T-cell (primary cell): Measurements from ENCODE around the gene TLR3. TPM values are rescaled to one million over a fixed set of nuclear protein-coding genes. Genes with fewer than 3 reads are reported as not detected.

ENCODE experiments used
- ATAC-seq, 4 experiments: fragments of 200-7000 bp in 3 of 4; fragments of 150-1000 bp in 1 of 4; cut with Tn5 transposase; replicated peaks in 1 of 4; 1 replicate in 3 of 4; 2 replicates in 1 of 4; pipeline ENCODE4 v1.10.0; 2021; ENCODE audit warnings: moderate library complexity in 3 of 4, mild to moderate bottlenecking in 2 of 4, moderate number of reproducible peaks in 1 of 4
- CTCF ChIA-PET, 2 donors: fragments of 300-600 bp; sonication (Branson Sonifier 250); formaldehyde crosslinking; loops; one replicate each; lab custom pipeline; 2022; ENCODE audit warnings: antibody characterized with exemption in 2 of 2; lab: Charles Lee
- POLR2A ChIA-PET, 2 donors: fragments of 300-600 bp; sonication (Branson Sonifier 250); formaldehyde crosslinking; loops; one replicate each; lab custom pipeline; 2022; ENCODE audit warnings: antibody characterized with exemption in 2 of 2; lab: Charles Lee
- DNase-seq, 35 experiments: peaks; one replicate each; pipeline versions ENCODE4 v3.0.0 to v3.0.0-alpha.2; 2013 to 2023
- H3K27ac ChIP-seq: one replicate; pipeline ENCODE4 v1.5.1; 2013; ENCODE audit warnings: low read length
- H3K27me3 ChIP-seq, 2 experiments: replicated peaks in 1 of 2; 1 replicate in 1 of 2; 2 replicates in 1 of 2; pipeline versions ENCODE4 v1.6.1 to v1.7.0; 2013; ENCODE audit warnings: low read length in 1 of 2, mixed read lengths in 1 of 2; ENCODE audit not compliant: control insufficient read depth in 2 of 2, insufficient read depth in 2 of 2; ENCODE audit errors: extremely low read depth in 1 of 2
- H3K36me3 ChIP-seq, 2 donors: 1 replicate in 1 of 2; 2 replicates in 1 of 2; pipeline versions ENCODE4 v1.6.1 to v1.7.0; 2013; ENCODE audit warnings: low read length in 1 of 2; ENCODE audit not compliant: control insufficient read depth in 2 of 2, insufficient read depth in 1 of 2; ENCODE audit errors: extremely low read depth in 1 of 2
- H3K4me1 ChIP-seq, 2 experiments: 1 replicate in 1 of 2; 2 replicates in 1 of 2; pipeline versions ENCODE4 v1.6.1 to v1.7.0; 2013; ENCODE audit warnings: low read length in 2 of 2, mixed read lengths in 1 of 2; ENCODE audit not compliant: insufficient read depth in 2 of 2, control insufficient read depth in 1 of 2; ENCODE audit errors: extremely low read depth in 1 of 2
- H3K4me3 ChIP-seq, 2 donors: 1 replicate in 1 of 2; 2 replicates in 1 of 2; pipeline versions ENCODE4 v1.5.1 to v1.7.0; 2013; ENCODE audit warnings: mild to moderate bottlenecking in 2 of 2, low read length in 1 of 2, moderate library complexity in 1 of 2; ENCODE audit not compliant: control insufficient read depth in 1 of 2; ENCODE audit errors: extremely low read depth in 1 of 2
- H3K9me3 ChIP-seq: 2 replicates; pipeline ENCODE4 v1.7.0; 2013
- H3K27ac Mint-ChIP-seq, 2 donors: one replicate each; pipeline ENCODE4 v1.8.0; 2020 to 2021; ENCODE audit warnings: mild to moderate bottlenecking in 2 of 2, mixed read lengths in 2 of 2
- H3K27me3 Mint-ChIP-seq, 2 donors: one replicate each; pipeline ENCODE4 v1.8.0; 2021 to 2022; ENCODE audit warnings: mixed read lengths in 2 of 2
- H3K36me3 Mint-ChIP-seq: one replicate; pipeline ENCODE4 v1.8.0; 2021; ENCODE audit warnings: mixed read lengths
- H3K4me1 Mint-ChIP-seq, 3 donors: one replicate each; pipeline ENCODE4 v1.8.0; 2020 to 2022; ENCODE audit warnings: mixed read lengths in 3 of 3, mild to moderate bottlenecking in 1 of 3
- H3K4me3 Mint-ChIP-seq, 3 donors: one replicate each; pipeline ENCODE4 v1.8.0; 2020 to 2022; ENCODE audit warnings: mild to moderate bottlenecking in 3 of 3, mixed read lengths in 3 of 3, moderate library complexity in 3 of 3
- H3K9me3 Mint-ChIP-seq, 3 donors: one replicate each; pipeline ENCODE4 v1.8.0; 2020 to 2022; ENCODE audit warnings: mixed read lengths in 3 of 3
- WGBS: methylation state at CpG from one replicate; pipeline ENCODE4 v1.1.5; 2013; ENCODE audit warnings: missing lambda C conversion rate; ENCODE audit not compliant: insufficient coverage; 5-methylcytosine and 5-hydroxymethylcytosine counted together
- total RNA-seq, 35 experiments: library from RNA in 6 of 35; stranded (reverse) in 6 of 35; fragments of 120-200 nt in 1 of 35; gene quantifications; one replicate each; pipeline versions ENCODE4 v1.2.1 to v1.2.4 and lab custom pipeline; 2013 to 2026

TLR3 gene
- total RNA-seq, 5 donors from 2014 or later (not counting 1 experiment from before 2014, with no cell fraction given), result 0.82 to 2.9 (median 1.4) TPM

DNA sequence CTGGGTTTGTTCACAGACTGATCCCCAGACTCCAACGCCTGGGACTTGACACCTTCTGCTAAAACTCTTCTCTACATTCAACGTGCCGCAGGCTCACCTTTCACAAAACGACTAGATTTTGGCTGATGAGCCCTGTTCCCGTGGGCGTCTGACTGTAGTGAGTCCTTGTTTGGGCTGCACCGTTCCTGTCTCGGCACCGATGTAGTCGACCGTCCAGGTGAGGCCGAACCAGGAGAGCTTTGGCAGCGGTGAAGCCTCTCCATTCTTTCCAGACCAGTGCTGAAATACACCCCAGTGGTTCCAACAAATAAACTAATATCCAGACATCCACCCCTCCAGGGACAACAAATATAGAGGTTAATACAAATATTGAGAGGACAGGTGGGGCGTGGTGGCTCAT is 45.0 kb upstream of the TLR3 start:
- POLR2A ChIA-PET, result no interaction called here
- DNase-seq, result no peak
- Mint-ChIP-seq H3K27ac (no peak overlapping the region), H3K36me3 (no peaks in the 10 kb centered on the region), H3K9me3 (peaks cover 0 to 6% (median 0%) of the 10 kb centered on the region in 3 donors), H3K4me1 (no peaks in the 10 kb centered on the region), H3K4me3 (no peak overlapping the region), H3K27me3 (peaks cover 12 to 20% of the 10 kb centered on the region in 2 donors)
- Histone ChIP-seq H3K9me3 (no peaks in the 10 kb centered on the region), H3K4me1 (no peaks in the 10 kb centered on the region), H3K36me3 (no peaks in the 10 kb centered on the region), H3K27ac (no peak overlapping the region), H3K27me3 (peaks cover 2 to 10% of the 10 kb centered on the region in 2 experiments), H3K4me3 (no peak overlapping the region)
- ATAC-seq, result no peak
- 87% methylated on average over 7 of the region's 14 CpGs for WGBS
- CTCF ChIA-PET, result no interaction called here

DNA sequence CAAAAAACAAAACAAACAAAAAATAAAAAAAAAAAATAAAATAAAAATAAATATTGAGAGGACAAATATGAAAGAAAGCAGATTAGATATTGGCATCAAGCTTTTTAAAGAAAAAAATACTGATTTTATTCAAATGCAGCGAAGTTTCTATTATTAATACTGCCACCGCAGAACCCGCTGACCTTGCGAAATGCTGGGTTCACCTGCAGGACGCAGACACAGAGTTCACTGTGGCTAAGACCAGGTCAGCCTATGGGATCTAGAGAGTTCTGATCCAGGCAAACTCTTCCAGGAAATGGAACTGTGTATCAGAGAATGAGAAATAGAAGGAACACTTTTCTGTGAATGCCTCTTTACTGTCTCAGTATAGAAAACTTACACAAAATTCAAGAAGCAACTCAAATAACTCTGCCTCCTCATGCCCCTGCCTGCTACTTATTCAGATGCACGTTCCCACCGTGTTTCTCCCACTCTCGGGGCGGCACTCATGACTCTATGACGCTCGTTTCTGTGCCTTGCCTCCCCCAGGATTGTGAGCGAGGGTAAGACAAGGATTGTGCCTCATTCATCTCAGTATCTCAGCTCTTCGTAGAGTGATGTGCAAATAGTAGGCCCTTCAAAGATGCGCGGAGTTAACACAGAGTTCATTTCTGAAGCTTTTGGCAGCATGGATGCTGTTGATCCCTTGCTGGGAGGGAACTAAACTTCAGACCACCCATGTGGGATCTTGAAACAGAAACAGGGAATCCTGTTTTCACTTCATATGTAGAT is 44.1 kb upstream of the TLR3 start:
- Histone ChIP-seq H3K4me1 (no peaks in the 10 kb centered on the region), H3K27ac (no peak overlapping the region), H3K4me3 (no peak overlapping the region), H3K9me3 (no peaks in the 10 kb centered on the region), H3K27me3 (peaks cover 4 to 14% of the 10 kb centered on the region in 2 experiments), H3K36me3 (no peaks in the 10 kb centered on the region)
- CTCF ChIA-PET, result no interaction called here
- POLR2A ChIA-PET, result no interaction called here
- Mint-ChIP-seq H3K27ac (no peak overlapping the region), H3K4me1 (no peaks in the 10 kb centered on the region), H3K36me3 (no peaks in the 10 kb centered on the region), H3K4me3 (no peak overlapping the region), H3K27me3 (peaks cover 15 to 23% of the 10 kb centered on the region in 2 donors), H3K9me3 (peaks cover 0 to 4% (median 0%) of the 10 kb centered on the region in 3 donors)
- ATAC-seq, result no peak
- no peak for DNase-seq
- WGBS, result 89% methylated on average over 11 of the region's 15 CpGs

DNA sequence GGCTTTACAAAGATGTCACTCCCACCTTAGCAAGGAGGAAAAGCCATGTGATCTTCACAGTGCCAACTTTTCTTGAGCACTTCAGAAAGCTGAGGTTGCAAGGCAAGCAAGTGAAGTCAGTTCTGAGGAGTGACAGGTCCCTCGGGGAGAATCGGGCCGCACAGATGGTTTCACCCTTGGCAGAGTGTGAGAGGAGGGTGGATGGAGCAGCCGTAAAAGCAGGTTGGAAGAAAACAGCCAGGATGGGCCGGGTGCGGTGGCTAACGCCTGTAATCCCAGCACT is 43.6 kb upstream of the TLR3 start:
- no peaks in the 10 kb centered on the region for H3K4me1 Mint-ChIP-seq
- H3K27me3 ChIP-seq, result peaks cover 4 to 15% of the 10 kb centered on the region in 2 experiments
- H3K9me3 ChIP-seq, result no peaks in the 10 kb centered on the region
- no peaks in the 10 kb centered on the region for H3K4me1 ChIP-seq
- WGBS, result 85% methylated on average over 3 of the region's 7 CpGs
- H3K36me3 Mint-ChIP-seq, result no peaks in the 10 kb centered on the region
- no peak for ATAC-seq
- ChIA-PET CTCF (no interaction called here), POLR2A (no interaction called here)
- H3K27ac ChIP-seq, result no peak overlapping the region
- no peak overlapping the region for H3K4me3 Mint-ChIP-seq
- H3K4me3 ChIP-seq, result no peak overlapping the region
- peaks cover 0 to 4% (median 0%) of the 10 kb centered on the region in 3 donors for H3K9me3 Mint-ChIP-seq
- H3K27ac Mint-ChIP-seq, result no peak overlapping the region
- peaks cover 13 to 23% of the 10 kb centered on the region in 2 donors for H3K27me3 Mint-ChIP-seq
- DNase-seq, result no peak
- no peaks in the 10 kb centered on the region for H3K36me3 ChIP-seq

DNA sequence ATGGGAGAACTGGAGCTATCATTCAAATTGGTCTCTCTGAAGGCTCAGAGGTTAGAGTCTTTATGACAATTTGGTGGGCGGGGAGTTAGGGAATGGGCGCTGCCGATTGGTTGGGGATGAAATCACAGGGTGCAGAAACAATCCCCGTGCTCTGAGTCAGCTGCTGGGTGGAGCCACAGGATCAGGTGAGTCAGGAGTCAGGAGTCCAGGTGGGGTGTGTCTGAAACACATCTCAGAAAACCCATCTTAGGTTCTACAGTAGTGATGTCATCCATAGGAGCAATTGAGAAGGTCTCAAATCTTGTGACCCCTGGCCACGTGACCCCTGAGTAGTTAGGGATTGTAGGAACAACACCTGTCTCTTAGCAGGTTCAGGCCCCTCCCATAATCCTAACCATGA is 41.6 kb upstream of the TLR3 start:
- ChIA-PET POLR2A (no interaction called here), CTCF (no interaction called here)
- DNase-seq (no peak), ATAC-seq (no peak)
- Mint-ChIP-seq H3K36me3 (no peaks in the 10 kb centered on the region), H3K4me3 (no peak overlapping the region), H3K27me3 (peaks cover 22 to 23% of the 10 kb centered on the region in 2 donors), H3K9me3 (peaks cover 0 to 4% (median 0%) of the 10 kb centered on the region in 3 donors), H3K27ac (no peak overlapping the region), H3K4me1 (no peaks in the 10 kb centered on the region)
- 81% methylated on average over 4 of the region's 5 CpGs for WGBS
- H3K9me3 ChIP-seq, result no peaks in the 10 kb centered on the region
- no peak overlapping the region for H3K4me3 ChIP-seq
- no peak overlapping the region for H3K27ac ChIP-seq
- H3K4me1 ChIP-seq, result no peaks in the 10 kb centered on the region
- no peaks in the 10 kb centered on the region for H3K36me3 ChIP-seq
- peaks cover 4 to 20% of the 10 kb centered on the region in 2 experiments for H3K27me3 ChIP-seq

DNA sequence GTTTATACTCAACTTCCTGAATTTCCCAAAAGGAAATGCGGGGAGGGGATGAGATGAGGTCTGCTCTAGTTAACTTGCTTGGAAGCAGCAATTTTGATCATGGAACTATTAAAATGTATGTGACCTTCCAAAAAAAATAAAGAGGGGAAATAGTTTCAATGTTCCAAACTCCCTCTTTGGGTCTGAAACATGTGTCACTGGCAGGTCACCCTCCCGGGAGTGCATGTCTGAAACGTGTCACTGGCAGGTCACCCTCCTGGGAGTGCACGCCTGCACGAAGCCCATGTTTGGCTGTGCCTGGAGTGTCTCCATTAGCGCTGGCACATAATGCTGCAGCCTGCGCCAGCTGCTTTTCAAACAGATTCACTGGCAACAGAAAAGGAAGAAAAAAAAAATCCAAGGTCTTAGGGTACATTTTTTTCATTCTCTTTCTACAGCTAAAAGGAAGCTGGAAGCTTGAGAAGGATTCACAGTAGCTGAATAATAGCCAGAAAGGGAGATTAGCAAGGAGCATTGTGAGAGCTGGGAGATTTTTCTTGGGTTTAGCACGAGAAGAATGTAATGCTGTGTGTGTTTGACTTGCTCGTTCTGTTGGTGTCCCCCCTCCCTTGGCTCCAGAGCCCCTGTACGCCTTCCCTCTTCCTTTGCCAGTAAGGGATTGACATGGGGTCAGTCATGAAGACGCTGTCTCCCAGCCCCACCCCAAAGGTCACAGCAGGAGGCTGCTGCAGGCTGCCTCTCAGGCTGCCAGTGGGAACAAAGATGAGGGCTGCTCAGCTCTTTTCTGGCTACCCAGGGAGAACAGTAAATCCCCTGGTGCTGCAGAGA is 39.2 kb upstream of the TLR3 start:
- H3K9me3 ChIP-seq, result peaks cover 1% of the 10 kb centered on the region
- Mint-ChIP-seq H3K4me3 (no peak overlapping the region), H3K9me3 (peaks cover 0 to 4% (median 0%) of the 10 kb centered on the region in 3 donors), H3K27me3 (peaks cover 20 to 21% of the 10 kb centered on the region in 2 donors), H3K27ac (no peak overlapping the region), H3K4me1 (no peaks in the 10 kb centered on the region), H3K36me3 (no peaks in the 10 kb centered on the region)
- ChIA-PET POLR2A (no interaction called here), CTCF (interaction anchor here in 1 of 2 donors (1.0 kb wide), 1 partner anchor 38 kb away, joined by 3 read pairs; no protein-coding TSS in a partner anchor)
- H3K27me3 ChIP-seq, result peaks cover 4 to 20% of the 10 kb centered on the region in 2 experiments
- no peaks in the 10 kb centered on the region for H3K36me3 ChIP-seq
- 64% methylated on average over 5 of the region's 11 CpGs for WGBS
- no peak overlapping the region for H3K27ac ChIP-seq
- H3K4me3 ChIP-seq, result no peak overlapping the region
- no peaks in the 10 kb centered on the region for H3K4me1 ChIP-seq
- DNase-seq, result no peak
- ATAC-seq, result no peak

DNA sequence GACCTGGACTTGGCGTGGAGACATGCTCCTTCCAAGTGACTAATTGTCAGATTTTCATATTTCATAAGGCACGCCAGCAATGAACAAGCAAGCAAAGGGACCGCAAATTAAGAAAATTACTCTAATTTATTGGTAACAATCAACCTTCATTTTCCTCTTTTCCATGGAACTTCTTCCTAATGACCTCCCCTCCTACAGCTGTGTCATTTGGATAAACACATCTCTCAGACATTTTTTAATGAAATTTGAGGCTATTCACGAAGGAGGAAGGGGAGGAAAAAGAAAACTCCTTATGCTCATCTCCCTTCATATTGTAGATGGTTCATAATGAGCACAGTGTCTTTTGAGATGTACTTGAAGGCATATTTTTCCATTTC is 38.6 kb upstream of the TLR3 start:
- no peaks in the 10 kb centered on the region for H3K36me3 ChIP-seq
- Mint-ChIP-seq H3K4me1 (no peaks in the 10 kb centered on the region), H3K9me3 (peaks cover 0 to 8% (median 0%) of the 10 kb centered on the region in 3 donors), H3K27me3 (peaks cover 16 to 25% of the 10 kb centered on the region in 2 donors), H3K27ac (no peak overlapping the region), H3K4me3 (no peak overlapping the region), H3K36me3 (no peaks in the 10 kb centered on the region)
- ATAC-seq, result no peak
- H3K27ac ChIP-seq, result no peak overlapping the region
- DNase-seq, result no peak
- H3K4me3 ChIP-seq, result no peak overlapping the region
- CTCF ChIA-PET, result no interaction called here
- POLR2A ChIA-PET, result no interaction called here
- H3K27me3 ChIP-seq, result peaks cover 4 to 20% of the 10 kb centered on the region in 2 experiments
- H3K9me3 ChIP-seq, result peaks cover 2% of the 10 kb centered on the region
- WGBS, result 74% methylated on average over 3 of the region's 4 CpGs
- no peaks in the 10 kb centered on the region for H3K4me1 ChIP-seq
